Panc1 (cell line): ENCODE data around the gene ZNF714.

ENCODE experiments used
- CTCF ChIP-seq: fragments of 450-650 bp; IDR thresholded peaks from 2 replicates; pipeline ENCODE4 v1.5.1; 2017; ENCODE audit warnings: mild to moderate bottlenecking
- POLR2AphosphoS5 ChIP-seq: IDR thresholded peaks from 2 replicates; pipeline ENCODE4 v1.6.1; 2012; ENCODE audit warnings: mild to moderate bottlenecking, low read depth, low read length, moderate library complexity
- SIN3A ChIP-seq: IDR thresholded peaks from 2 replicates; pipeline ENCODE4 v1.6.1; 2012; ENCODE audit warnings: low read depth, mild to moderate bottlenecking, low read length, moderate library complexity, borderline replicate concordance; ENCODE audit not compliant: insufficient read depth
- TCF7L2 ChIP-seq: IDR thresholded peaks from 2 replicates; pipeline ENCODE4 v1.6.1; 2011; ENCODE audit warnings: mild to moderate bottlenecking, low read depth, low read length, inconsistent platforms
- TF ChIP-seq, protein P1 (sequence below), 2 experiments: IDR thresholded peaks; 2 replicates each; pipeline ENCODE4 v1.6.1; 2011 to 2012; ENCODE audit warnings: low read depth in 2 of 2, control low read depth in 1 of 2, low read length in 1 of 2, mild to moderate bottlenecking in 1 of 2, moderate library complexity in 1 of 2; ENCODE audit not compliant: insufficient read depth in 1 of 2

DNA sequence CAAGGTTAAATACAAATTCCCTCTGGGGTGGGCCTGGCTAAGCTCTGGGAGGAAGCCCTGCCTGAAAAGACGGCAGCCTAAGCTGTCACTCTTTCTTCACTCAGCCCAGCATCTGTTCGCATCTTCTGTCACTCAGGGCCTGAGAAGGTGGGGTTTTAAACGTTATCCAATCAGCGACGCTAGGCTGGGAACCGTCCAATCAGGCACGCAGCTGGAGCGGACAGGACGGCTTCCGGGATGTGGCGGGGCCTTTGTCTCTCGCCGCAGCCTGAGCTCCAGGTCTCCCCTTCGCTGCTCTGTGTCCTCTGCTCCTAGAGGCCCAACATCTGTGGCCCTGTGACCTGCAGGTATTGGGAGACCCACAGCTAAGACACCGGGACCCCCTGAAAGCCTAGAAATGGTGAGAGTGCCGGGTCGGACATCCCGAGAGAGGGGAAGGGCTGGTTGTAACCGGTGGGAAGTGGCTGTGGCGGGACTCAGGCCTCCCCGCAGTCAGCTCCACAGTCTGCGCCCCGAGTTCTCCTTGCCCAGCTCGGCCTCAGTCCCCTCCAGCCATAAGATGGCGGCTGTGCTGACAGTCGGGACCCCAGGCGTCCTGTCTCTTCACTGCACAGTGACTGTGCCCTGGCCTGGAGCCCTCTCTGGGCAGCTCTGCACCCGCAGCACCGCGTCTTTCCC lies 59.9 kb downstream of the ZNF714 start, which contains the start of gene ZNF431:
- TF ChIP-seq POLR2AphosphoS5: peak; percentile 71
- no peak for TF ChIP-seq CTCF
- TF ChIP-seq SIN3A: 0 out of 2 replicates have a peak, but pooled peaks have one; percentile 77
- TF ChIP-seq, protein P1, sequence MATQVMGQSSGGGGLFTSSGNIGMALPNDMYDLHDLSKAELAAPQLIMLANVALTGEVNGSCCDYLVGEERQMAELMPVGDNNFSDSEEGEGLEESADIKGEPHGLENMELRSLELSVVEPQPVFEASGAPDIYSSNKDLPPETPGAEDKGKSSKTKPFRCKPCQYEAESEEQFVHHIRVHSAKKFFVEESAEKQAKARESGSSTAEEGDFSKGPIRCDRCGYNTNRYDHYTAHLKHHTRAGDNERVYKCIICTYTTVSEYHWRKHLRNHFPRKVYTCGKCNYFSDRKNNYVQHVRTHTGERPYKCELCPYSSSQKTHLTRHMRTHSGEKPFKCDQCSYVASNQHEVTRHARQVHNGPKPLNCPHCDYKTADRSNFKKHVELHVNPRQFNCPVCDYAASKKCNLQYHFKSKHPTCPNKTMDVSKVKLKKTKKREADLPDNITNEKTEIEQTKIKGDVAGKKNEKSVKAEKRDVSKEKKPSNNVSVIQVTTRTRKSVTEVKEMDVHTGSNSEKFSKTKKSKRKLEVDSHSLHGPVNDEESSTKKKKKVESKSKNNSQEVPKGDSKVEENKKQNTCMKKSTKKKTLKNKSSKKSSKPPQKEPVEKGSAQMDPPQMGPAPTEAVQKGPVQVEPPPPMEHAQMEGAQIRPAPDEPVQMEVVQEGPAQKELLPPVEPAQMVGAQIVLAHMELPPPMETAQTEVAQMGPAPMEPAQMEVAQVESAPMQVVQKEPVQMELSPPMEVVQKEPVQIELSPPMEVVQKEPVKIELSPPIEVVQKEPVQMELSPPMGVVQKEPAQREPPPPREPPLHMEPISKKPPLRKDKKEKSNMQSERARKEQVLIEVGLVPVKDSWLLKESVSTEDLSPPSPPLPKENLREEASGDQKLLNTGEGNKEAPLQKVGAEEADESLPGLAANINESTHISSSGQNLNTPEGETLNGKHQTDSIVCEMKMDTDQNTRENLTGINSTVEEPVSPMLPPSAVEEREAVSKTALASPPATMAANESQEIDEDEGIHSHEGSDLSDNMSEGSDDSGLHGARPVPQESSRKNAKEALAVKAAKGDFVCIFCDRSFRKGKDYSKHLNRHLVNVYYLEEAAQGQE (IDR thresholded peaks at IDR 0.05; ENCODE audit: insufficient read depth in 1 of 2, low read depth in 2 of 2, low read length in 1 of 2): no peak
- TF ChIP-seq TCF7L2: peak; percentile 55
